SK-N-SH (cell line): ENCODE results near the gene RASSF9.

ENCODE experiments used
- EZH2phosphoT487 ChIP-seq: fragments of 200-600 bp; sonication (generic); IDR thresholded peaks from 2 replicates; pipeline ENCODE4 v1.6.1; 2017; ENCODE audit warnings: low read depth, mixed run types, mild to moderate bottlenecking, antibody characterized with exemption, moderate library complexity, borderline replicate concordance
- FOXJ3 ChIP-seq: sonication (generic); formaldehyde crosslinking; IDR thresholded peaks from 2 replicates; pipeline ENCODE4 v1.5.1; 2020; ENCODE audit warnings: mild to moderate bottlenecking, missing genetic modification reagents
- RXRA ChIP-seq: IDR thresholded peaks from 2 replicates; pipeline ENCODE4 v1.4.0; 2012; ENCODE audit warnings: low read depth, mild to moderate bottlenecking, borderline replicate concordance
- TF ChIP-seq, protein P1 (sequence below): fragments of 200-600 bp; sonication (generic); IDR thresholded peaks from 2 replicates; pipeline ENCODE4 v1.6.1; 2017; ENCODE audit warnings: antibody characterized with exemption, mild to moderate bottlenecking, moderate library complexity

DNA sequence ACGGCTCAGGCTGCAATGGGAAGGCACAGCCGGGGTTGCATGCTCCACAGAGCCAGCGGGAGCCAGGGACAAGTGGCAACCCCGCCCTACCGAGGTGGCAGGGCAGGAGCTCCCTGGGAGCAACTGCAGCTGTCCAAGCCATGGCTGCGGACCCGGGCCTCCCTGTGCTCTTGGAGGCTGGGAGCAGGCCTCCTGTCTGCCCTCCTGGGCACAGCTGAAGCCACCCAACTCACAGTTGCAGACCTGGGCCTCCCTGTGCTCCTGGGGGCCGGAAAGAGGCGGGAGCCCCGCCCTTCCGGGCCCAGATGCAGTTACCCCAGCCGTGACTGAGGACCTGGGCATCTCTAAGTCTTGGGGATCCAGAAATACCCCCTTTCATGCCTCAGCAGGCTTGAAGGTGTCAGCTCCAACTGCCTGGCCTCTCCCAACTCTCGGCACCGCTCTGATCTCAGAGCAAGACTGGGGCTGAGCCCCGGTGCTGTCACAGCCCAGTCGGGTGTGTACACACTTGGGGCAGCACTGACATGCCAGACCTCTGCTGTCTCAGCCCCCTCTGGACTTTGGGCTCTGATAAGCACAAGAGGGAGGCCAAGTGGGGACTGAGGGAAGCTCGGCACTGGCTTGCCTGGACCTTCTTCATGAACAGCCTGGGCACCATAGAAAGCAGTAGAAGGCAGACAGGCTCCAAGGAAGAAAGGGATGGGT lies 7.5 kb upstream of the RASSF9 start:
- TF ChIP-seq RXRA (no peak), EZH2phosphoT487 (no peak), FOXJ3 (CRISPR knock-in tag) (no peak)
- TF ChIP-seq, protein P1, sequence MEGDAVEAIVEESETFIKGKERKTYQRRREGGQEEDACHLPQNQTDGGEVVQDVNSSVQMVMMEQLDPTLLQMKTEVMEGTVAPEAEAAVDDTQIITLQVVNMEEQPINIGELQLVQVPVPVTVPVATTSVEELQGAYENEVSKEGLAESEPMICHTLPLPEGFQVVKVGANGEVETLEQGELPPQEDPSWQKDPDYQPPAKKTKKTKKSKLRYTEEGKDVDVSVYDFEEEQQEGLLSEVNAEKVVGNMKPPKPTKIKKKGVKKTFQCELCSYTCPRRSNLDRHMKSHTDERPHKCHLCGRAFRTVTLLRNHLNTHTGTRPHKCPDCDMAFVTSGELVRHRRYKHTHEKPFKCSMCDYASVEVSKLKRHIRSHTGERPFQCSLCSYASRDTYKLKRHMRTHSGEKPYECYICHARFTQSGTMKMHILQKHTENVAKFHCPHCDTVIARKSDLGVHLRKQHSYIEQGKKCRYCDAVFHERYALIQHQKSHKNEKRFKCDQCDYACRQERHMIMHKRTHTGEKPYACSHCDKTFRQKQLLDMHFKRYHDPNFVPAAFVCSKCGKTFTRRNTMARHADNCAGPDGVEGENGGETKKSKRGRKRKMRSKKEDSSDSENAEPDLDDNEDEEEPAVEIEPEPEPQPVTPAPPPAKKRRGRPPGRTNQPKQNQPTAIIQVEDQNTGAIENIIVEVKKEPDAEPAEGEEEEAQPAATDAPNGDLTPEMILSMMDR: no peak
